OCI-LY1 (cell line): Measurements from ENCODE around the gene PSORS1C2.

ENCODE experiments used
- H2AFZ ChIP-seq: fragments of 200-600 bp; sonication (generic), shearing (Covaris generic); 2 replicates; pipeline ENCODE4 v1.6.0; 2014; ENCODE audit warnings: antibody characterized with exemption, mild to moderate bottlenecking, low read length
- H3F3A ChIP-seq: fragments of 200-600 bp; sonication (generic), shearing (Covaris generic); 2 replicates; pipeline ENCODE4 v1.6.0; 2014; ENCODE audit warnings: mild to moderate bottlenecking, antibody characterized with exemption, low read length, moderate library complexity; ENCODE audit not compliant: insufficient read depth
- H3K27ac ChIP-seq: fragments of 200-600 bp; sonication (generic); 2 replicates; pipeline ENCODE4 v1.5.1; 2014; ENCODE audit warnings: low read length, mixed run types, mild to moderate bottlenecking, low read depth; ENCODE audit not compliant: poor library complexity, severe bottlenecking
- H3K27me3 ChIP-seq: fragments of 200-600 bp; sonication (generic); 2 replicates; pipeline ENCODE4 v1.6.0; 2014; ENCODE audit warnings: antibody characterized with exemption, mild to moderate bottlenecking, low read length, moderate library complexity; ENCODE audit not compliant: insufficient read depth
- H3K36me3 ChIP-seq: fragments of 200-600 bp; sonication (generic); 2 replicates; pipeline ENCODE4 v1.6.1; 2014; ENCODE audit warnings: mild to moderate bottlenecking, antibody characterized with exemption, low read length, moderate library complexity, mixed read lengths; ENCODE audit not compliant: insufficient read depth
- H3K4me1 ChIP-seq: fragments of 200-600 bp; sonication (generic); 2 replicates; pipeline ENCODE4 v1.5.1; 2014; ENCODE audit warnings: mild to moderate bottlenecking, low read length, moderate library complexity; ENCODE audit not compliant: insufficient read depth, severe bottlenecking
- H3K4me2 ChIP-seq: fragments of 200-600 bp; sonication (generic), shearing (Covaris generic); 2 replicates; pipeline ENCODE4 v1.6.1; 2014; ENCODE audit warnings: low read length
- H3K4me3 ChIP-seq: fragments of 200-600 bp; sonication (generic); 2 replicates; pipeline ENCODE4 v1.5.1; 2014; ENCODE audit warnings: low read length, low read depth, mild to moderate bottlenecking, mixed read lengths; ENCODE audit not compliant: poor library complexity, severe bottlenecking
- H3K79me2 ChIP-seq: fragments of 200-600 bp; shearing (Covaris generic); 2 replicates; pipeline ENCODE4 v1.6.1; 2016; ENCODE audit warnings: mixed run types, low read length, mixed read lengths; ENCODE audit not compliant: insufficient read depth
- H3K9ac ChIP-seq: fragments of 200-600 bp; sonication (generic), shearing (Covaris generic); 2 replicates; pipeline ENCODE4 v1.6.1; 2014; ENCODE audit warnings: mild to moderate bottlenecking, low read length, mixed read lengths
- H3K9me2 ChIP-seq: fragments of 200-600 bp; sonication (generic), shearing (Covaris generic); 2 replicates; pipeline ENCODE4 v1.6.1; 2014; ENCODE audit warnings: low read depth, mild to moderate bottlenecking, low read length, mixed read lengths
- H3K9me3 ChIP-seq: fragments of 200-600 bp; shearing (Covaris generic); 2 replicates; pipeline ENCODE4 v1.6.1; 2014; ENCODE audit warnings: low read length, mixed read lengths
- H4K20me1 ChIP-seq: fragments of 200-600 bp; sonication (generic), shearing (Covaris generic); 2 replicates; pipeline ENCODE4 v1.6.0; 2016; ENCODE audit warnings: mild to moderate bottlenecking, low read length; ENCODE audit not compliant: insufficient read depth
- EZH2 ChIP-seq: fragments of 200-600 bp; sonication (generic), shearing (Covaris generic); IDR thresholded peaks from 2 replicates; pipeline ENCODE4 v1.8.0; 2017; ENCODE audit warnings: borderline replicate concordance, mixed run types, mild to moderate bottlenecking, antibody characterized with exemption, low read length, moderate library complexity, mixed read lengths
- TF ChIP-seq, protein P1 (sequence below): fragments of 200-600 bp; sonication (generic), shearing (Covaris generic); IDR thresholded peaks from 2 replicates; pipeline ENCODE4 v1.5.1; 2017; ENCODE audit warnings: mild to moderate bottlenecking, antibody characterized with exemption, low read length, moderate library complexity, mixed read lengths

Gene PSORS1C2

GRCh38 chr6:31121131-31121790 lies 17.6 kb downstream of the PSORS1C2 start:
- no peak overlapping the region for H3K4me2 ChIP-seq
- no peaks in the 10 kb centered on the region for H3K9me3 ChIP-seq
- no peak overlapping the region for H3K9ac ChIP-seq
- H3K4me3 ChIP-seq, result no peak overlapping the region
- no peaks in the 10 kb centered on the region for H3K4me1 ChIP-seq
- no peak for TF ChIP-seq EZH2
- TF ChIP-seq, protein P1, sequence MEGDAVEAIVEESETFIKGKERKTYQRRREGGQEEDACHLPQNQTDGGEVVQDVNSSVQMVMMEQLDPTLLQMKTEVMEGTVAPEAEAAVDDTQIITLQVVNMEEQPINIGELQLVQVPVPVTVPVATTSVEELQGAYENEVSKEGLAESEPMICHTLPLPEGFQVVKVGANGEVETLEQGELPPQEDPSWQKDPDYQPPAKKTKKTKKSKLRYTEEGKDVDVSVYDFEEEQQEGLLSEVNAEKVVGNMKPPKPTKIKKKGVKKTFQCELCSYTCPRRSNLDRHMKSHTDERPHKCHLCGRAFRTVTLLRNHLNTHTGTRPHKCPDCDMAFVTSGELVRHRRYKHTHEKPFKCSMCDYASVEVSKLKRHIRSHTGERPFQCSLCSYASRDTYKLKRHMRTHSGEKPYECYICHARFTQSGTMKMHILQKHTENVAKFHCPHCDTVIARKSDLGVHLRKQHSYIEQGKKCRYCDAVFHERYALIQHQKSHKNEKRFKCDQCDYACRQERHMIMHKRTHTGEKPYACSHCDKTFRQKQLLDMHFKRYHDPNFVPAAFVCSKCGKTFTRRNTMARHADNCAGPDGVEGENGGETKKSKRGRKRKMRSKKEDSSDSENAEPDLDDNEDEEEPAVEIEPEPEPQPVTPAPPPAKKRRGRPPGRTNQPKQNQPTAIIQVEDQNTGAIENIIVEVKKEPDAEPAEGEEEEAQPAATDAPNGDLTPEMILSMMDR, result no peak
- H3K79me2 ChIP-seq, result no peaks in the 10 kb centered on the region
- no peaks in the 10 kb centered on the region for H3K36me3 ChIP-seq
- H3K27me3 ChIP-seq, result peaks cover 16% of the 10 kb centered on the region; the same call in 1 of the 2 replicates
- no peak overlapping the region for H3K27ac ChIP-seq
- no peaks in the 10 kb centered on the region for H4K20me1 ChIP-seq
- H3F3A ChIP-seq, result no peaks in the 10 kb centered on the region
- H3K9me2 ChIP-seq, result no peaks in the 10 kb centered on the region
- H2AFZ ChIP-seq, result no peak overlapping the region

DNA sequence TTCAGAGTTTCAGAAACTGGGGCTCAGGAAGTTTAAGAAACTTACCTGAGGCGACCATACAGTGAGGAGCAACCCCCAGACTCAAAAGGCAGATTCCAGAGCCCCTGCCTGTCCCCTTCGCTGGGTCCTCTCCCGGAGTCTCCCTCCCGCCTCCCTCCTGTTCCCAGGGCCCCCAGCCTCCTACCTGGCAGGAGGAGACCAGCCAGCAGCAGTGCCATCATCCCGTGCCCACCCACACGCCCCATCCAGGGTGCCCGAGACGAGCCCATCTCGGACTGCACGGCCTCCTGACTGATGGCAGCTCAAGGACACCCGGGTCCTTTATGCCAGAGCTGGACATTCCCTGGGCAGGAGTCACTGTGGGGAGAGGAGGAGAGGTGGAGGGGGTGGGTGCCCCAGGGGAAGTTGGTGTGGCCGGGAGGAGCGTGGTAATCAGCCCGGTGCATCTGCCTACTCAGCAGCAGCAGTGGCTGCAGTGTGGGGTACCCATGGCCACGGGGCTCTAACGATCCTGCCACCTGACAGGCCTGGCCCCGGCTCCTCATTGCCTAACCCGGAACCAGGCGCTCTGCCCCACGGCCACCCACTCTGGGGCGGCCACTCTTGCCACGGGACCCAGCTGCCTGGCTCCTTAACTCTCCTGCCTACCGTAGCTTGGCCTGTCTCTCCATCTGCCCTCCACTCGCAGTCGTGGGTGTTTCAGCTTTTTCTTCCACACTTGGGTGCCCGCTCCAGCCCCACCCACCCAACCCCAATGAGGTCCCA lies 18.5 kb downstream of the PSORS1C2 start, which contains the start of gene CDSN:
CDSN (minus strand) TSS at position 296 of the 765 bp plus-strand sequence; CDS start at position 269, 27 bp downstream.
- H3K9me3 ChIP-seq, result no peaks in the 10 kb centered on the region
- no peaks in the 10 kb centered on the region for H4K20me1 ChIP-seq
- no peaks in the 10 kb centered on the region for H3K9me2 ChIP-seq
- peaks cover 12% of the 10 kb centered on the region; the same call in 1 of the 2 replicates for H3K27me3 ChIP-seq
- no peaks in the 10 kb centered on the region for H3F3A ChIP-seq
- no peak for TF ChIP-seq EZH2
- TF ChIP-seq, protein P1, result no peak
- H3K9ac ChIP-seq, result no peak within 1 kb of the TSS
- no peaks in the 10 kb centered on the region for H3K79me2 ChIP-seq
- H3K4me2 ChIP-seq, result no peak within 1 kb of the TSS
- no peak within 1 kb of the TSS for H3K4me3 ChIP-seq
- no peak within 1 kb of the TSS for H2AFZ ChIP-seq
- no peak within 1 kb of the TSS for H3K27ac ChIP-seq
- H3K4me1 ChIP-seq, result no peaks in the 10 kb centered on the region
- H3K36me3 ChIP-seq, result no peaks in the 10 kb centered on the region

- TF ChIP-seq EZH2, result no peak
- Histone ChIP-seq H3K4me2 (no peak overlapping the region), H3K9me3 (no peaks in the 10 kb centered on the region), H3F3A (no peaks in the 10 kb centered on the region), H3K4me3 (no peak overlapping the region), H3K79me2 (no peaks in the 10 kb centered on the region), H3K27ac (no peak overlapping the region), H3K36me3 (no peaks in the 10 kb centered on the region), H2AFZ (no peak overlapping the region), H3K9me2 (no peaks in the 10 kb centered on the region), H3K27me3 (peaks cover 5% of the 10 kb centered on the region; the same call in 1 of the 2 replicates), H3K4me1 (no peaks in the 10 kb centered on the region), H3K9ac (no peak overlapping the region), H4K20me1 (no peaks in the 10 kb centered on the region)
Observed at GRCh38 chr6:31118178-31118577, 20.7 kb downstream of the PSORS1C2 start.
